Karpas-422 (cell line): Measurements from ENCODE around the gene COL25A1. TPM values are rescaled to one million over a fixed set of nuclear protein-coding genes. Genes with fewer than 3 reads are reported as not detected.

Experiments used
- DNase-seq: peaks from one replicate; pipeline ENCODE4 v3.0.0-alpha.2; 2015
- H2AFZ ChIP-seq: fragments of 200-600 bp; sonication (generic); 2 replicates; pipeline ENCODE4 v1.6.1; 2014; ENCODE audit warnings: antibody characterized with exemption, low read length, mixed read lengths
- H3K27ac ChIP-seq: fragments of 200-600 bp; sonication (generic); 2 replicates; pipeline ENCODE4 v1.5.1; 2014; ENCODE audit warnings: mild to moderate bottlenecking, low read length, moderate library complexity
- H3K27me3 ChIP-seq: fragments of 200-600 bp; sonication (generic); 2 replicates; pipeline ENCODE4 v1.6.1; 2014; ENCODE audit warnings: low read length, mixed read lengths
- H3K36me3 ChIP-seq: fragments of 200-600 bp; sonication (generic); 2 replicates; pipeline ENCODE4 v1.6.1; 2014; ENCODE audit warnings: low read length, mixed read lengths; ENCODE audit not compliant: insufficient read depth
- H3K4me1 ChIP-seq: fragments of 200-600 bp; sonication (generic); 2 replicates; pipeline ENCODE4 v1.6.1; 2014; ENCODE audit warnings: mild to moderate bottlenecking, low read length, mixed read lengths
- H3K4me2 ChIP-seq: fragments of 200-600 bp; sonication (generic); 2 replicates; pipeline ENCODE4 v1.6.1; 2014; ENCODE audit warnings: low read length, low read depth, mild to moderate bottlenecking; ENCODE audit not compliant: poor library complexity, severe bottlenecking
- H3K4me3 ChIP-seq: fragments of 200-600 bp; sonication (generic); 2 replicates; pipeline ENCODE4 v1.5.1; 2014; ENCODE audit warnings: mild to moderate bottlenecking, antibody characterized with exemption, low read length, mixed read lengths
- H3K79me2 ChIP-seq: fragments of 200-600 bp; sonication (generic); 2 replicates; pipeline ENCODE4 v1.6.1; 2014; ENCODE audit warnings: mild to moderate bottlenecking, low read length, mixed read lengths
- H3K9ac ChIP-seq: fragments of 200-600 bp; sonication (generic); 2 replicates; pipeline ENCODE4 v1.6.0; 2014; ENCODE audit warnings: low read length
- H3K9me2 ChIP-seq: fragments of 200-600 bp; sonication (generic), shearing (Covaris generic); replicated peaks from 2 replicates; pipeline ENCODE4 v1.6.0; 2014; ENCODE audit warnings: mild to moderate bottlenecking, low read length, moderate library complexity; ENCODE audit not compliant: insufficient read depth
- H3K9me3 ChIP-seq: fragments of 300-700, 200-600 bp; sonication (generic); 2 replicates; pipeline ENCODE4 v1.6.1; 2014; ENCODE audit warnings: low read length, mixed read lengths
- H4K20me1 ChIP-seq: fragments of 200-600 bp; sonication (generic); 2 replicates; pipeline ENCODE4 v1.6.1; 2014; ENCODE audit warnings: mild to moderate bottlenecking, antibody characterized with exemption, low read length, low read depth; ENCODE audit not compliant: insufficient read depth
- total RNA-seq: library from RNA; depleted of rRNA; stranded (reverse); fragments of >200 nt; shearing (Covaris generic); gene quantifications from 2 replicates; pipeline ENCODE4 v1.2.3, GENCODE V29; 2014; ENCODE audit warnings: low replicate concordance

Gene COL25A1
- total RNA-seq, 1 experiment from 2014 or later = not detected

DNA sequence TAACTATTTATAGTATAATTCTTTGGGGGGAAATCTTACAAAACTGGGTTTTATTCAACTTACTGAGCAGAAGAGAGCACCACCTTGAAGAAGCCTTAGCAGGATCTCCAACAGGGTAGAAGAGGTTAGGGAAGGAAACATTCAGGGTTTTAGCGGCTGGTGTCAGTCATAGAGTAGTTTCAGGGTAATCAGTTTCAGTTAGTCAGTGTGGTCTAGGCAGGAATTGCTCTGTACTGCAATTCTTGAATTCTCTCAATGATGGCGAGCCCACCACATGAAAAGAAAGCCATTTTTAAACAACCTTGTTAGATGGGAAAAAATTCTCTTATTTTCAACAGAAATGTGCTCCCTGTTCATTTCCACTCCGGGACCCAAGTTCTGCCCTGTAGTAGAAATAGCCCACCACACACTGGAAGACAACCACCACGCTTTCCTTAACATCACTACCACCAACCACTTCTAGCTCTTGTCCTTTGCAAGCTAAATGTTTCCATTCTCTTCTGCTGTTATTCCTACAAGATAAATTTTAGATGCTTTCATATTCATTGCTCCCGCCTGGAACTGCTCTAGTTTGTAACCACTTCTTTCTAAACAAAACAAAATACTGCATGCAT, 25.9 kb downstream of the COL25A1 start:
- Histone ChIP-seq H3K4me2 (no peak overlapping the region), H3K27me3 (no peaks in the 10 kb centered on the region), H3K9ac (no peak overlapping the region), H3K9me2 (no peaks in the 10 kb centered on the region), H3K4me3 (no peak overlapping the region), H3K4me1 (peaks cover 8% of the 10 kb centered on the region), H3K79me2 (no peaks in the 10 kb centered on the region), H3K27ac (no peak overlapping the region), H3K9me3 (no peaks in the 10 kb centered on the region), H3K36me3 (no peaks in the 10 kb centered on the region), H4K20me1 (no peaks in the 10 kb centered on the region), H2AFZ (no peak overlapping the region)
- no peak for DNase-seq

DNA sequence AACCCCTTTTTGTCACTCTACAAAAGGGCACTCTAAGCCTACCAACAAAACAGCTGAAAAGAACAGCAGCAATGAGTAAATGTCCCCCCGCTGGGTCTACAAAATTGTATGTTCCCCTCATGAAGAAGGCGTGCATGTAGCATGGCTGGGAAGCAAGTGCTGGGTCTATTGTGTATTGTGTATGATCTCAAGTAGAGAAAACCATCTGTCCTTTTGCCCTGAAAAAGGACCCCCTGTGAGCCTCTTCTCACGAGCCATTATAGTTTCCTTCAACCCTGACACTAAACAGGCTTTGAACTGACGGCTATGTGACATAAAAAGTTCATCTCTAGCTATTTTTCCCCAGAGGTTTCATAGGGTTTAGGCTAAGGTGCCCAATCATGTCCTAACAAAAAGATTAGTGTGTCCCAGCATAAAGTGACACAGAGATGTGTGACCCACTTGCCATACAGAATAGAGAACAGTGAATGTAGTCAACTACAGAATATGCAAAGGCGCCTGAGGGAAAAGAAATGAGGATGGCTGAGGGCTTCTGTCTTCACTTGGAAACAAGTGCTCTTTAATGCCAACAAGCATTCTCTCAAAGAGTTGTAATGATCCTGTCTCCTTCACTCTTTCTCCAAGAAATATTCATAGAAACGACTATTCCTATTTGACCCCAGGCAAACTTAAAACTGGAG, 27.3 kb downstream of the COL25A1 start:
- no peaks in the 10 kb centered on the region for H3K79me2 ChIP-seq
- H3K9me3 ChIP-seq = no peaks in the 10 kb centered on the region
- H3K36me3 ChIP-seq = no peaks in the 10 kb centered on the region
- H3K27me3 ChIP-seq = no peaks in the 10 kb centered on the region
- H4K20me1 ChIP-seq = no peaks in the 10 kb centered on the region
- H3K4me1 ChIP-seq = peaks cover 8% of the 10 kb centered on the region
- no peak overlapping the region for H3K4me3 ChIP-seq
- no peaks in the 10 kb centered on the region for H3K9me2 ChIP-seq
- no peak overlapping the region for H3K9ac ChIP-seq
- no peak overlapping the region for H3K4me2 ChIP-seq
- H2AFZ ChIP-seq = no peak overlapping the region
- no peak for DNase-seq
- no peak overlapping the region for H3K27ac ChIP-seq

DNA sequence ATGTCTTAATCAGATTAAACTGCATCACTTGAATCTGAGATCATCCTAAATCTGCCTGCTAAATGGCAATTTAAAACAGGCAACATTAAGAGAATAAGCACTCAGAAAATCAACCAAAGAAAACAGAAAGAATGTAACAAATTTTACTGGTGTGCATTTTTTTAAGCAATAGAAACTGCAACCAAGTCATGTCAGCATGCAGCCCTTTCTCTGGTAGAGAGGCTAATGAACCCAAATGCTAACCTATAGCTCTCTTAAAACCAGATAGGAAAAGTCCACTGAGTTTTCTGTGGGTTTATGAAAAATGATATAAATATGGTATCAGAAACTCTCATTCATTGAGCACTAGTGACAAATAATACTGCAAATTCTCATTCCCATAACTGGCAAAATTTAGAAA, 35.6 kb downstream of the COL25A1 start:
- Histone ChIP-seq H2AFZ (no peak overlapping the region), H3K27ac (no peak overlapping the region), H3K4me2 (no peak overlapping the region), H3K4me1 (no peaks in the 10 kb centered on the region), H4K20me1 (no peaks in the 10 kb centered on the region), H3K9ac (no peak overlapping the region), H3K9me2 (no peaks in the 10 kb centered on the region), H3K79me2 (no peaks in the 10 kb centered on the region), H3K36me3 (no peaks in the 10 kb centered on the region), H3K4me3 (no peak overlapping the region), H3K27me3 (no peaks in the 10 kb centered on the region), H3K9me3 (no peaks in the 10 kb centered on the region)
- DNase-seq = no peak

DNA sequence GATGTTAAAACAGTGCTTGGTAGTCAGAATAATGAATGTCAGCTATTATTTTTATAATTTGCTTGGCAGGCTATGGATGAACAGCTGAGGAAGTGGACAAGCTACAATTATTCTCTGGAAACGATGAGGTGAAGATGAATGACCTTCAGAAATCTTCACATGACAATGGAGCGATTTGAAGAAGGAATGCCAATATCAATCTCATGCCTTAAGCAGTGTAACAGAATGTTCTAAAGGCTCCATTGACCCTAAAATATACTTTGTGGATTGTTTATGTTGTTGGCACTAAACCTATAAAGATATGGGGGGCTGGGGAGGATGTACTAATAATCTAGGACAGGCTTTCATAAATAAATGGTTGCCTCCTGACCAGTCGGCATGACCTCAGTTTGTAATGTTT, 36.2 kb downstream of the COL25A1 start:
- H3K79me2 ChIP-seq = no peaks in the 10 kb centered on the region
- H3K4me3 ChIP-seq = no peak overlapping the region
- no peak overlapping the region for H3K27ac ChIP-seq
- no peaks in the 10 kb centered on the region for H3K9me3 ChIP-seq
- no peaks in the 10 kb centered on the region for H3K27me3 ChIP-seq
- H3K9me2 ChIP-seq = no peaks in the 10 kb centered on the region
- H3K36me3 ChIP-seq = no peaks in the 10 kb centered on the region
- DNase-seq = no peak
- H3K4me1 ChIP-seq = no peaks in the 10 kb centered on the region
- no peak overlapping the region for H3K4me2 ChIP-seq
- no peak overlapping the region for H2AFZ ChIP-seq
- no peaks in the 10 kb centered on the region for H4K20me1 ChIP-seq
- no peak overlapping the region for H3K9ac ChIP-seq

GRCh38 chr4:109263721-109264120, 38.7 kb downstream of the COL25A1 start:
- Histone ChIP-seq H3K9ac (no peak overlapping the region), H3K27me3 (no peaks in the 10 kb centered on the region), H3K9me3 (no peaks in the 10 kb centered on the region), H3K9me2 (no peaks in the 10 kb centered on the region), H4K20me1 (no peaks in the 10 kb centered on the region), H3K4me3 (no peak overlapping the region), H3K4me1 (no peaks in the 10 kb centered on the region), H2AFZ (no peak overlapping the region), H3K27ac (no peak overlapping the region), H3K36me3 (no peaks in the 10 kb centered on the region), H3K4me2 (no peak overlapping the region), H3K79me2 (no peaks in the 10 kb centered on the region)
- no peak for DNase-seq

GRCh38 chr4:109256818-109257217, 45.6 kb downstream of the COL25A1 start:
- Histone ChIP-seq H3K9me2 (no peaks in the 10 kb centered on the region), H3K4me2 (no peak overlapping the region), H2AFZ (no peak overlapping the region), H4K20me1 (no peaks in the 10 kb centered on the region), H3K79me2 (no peaks in the 10 kb centered on the region), H3K9ac (no peak overlapping the region), H3K9me3 (no peaks in the 10 kb centered on the region), H3K4me1 (no peaks in the 10 kb centered on the region), H3K36me3 (no peaks in the 10 kb centered on the region), H3K27ac (no peak overlapping the region), H3K27me3 (no peaks in the 10 kb centered on the region), H3K4me3 (no peak overlapping the region)
- DNase-seq = no peak

DNA sequence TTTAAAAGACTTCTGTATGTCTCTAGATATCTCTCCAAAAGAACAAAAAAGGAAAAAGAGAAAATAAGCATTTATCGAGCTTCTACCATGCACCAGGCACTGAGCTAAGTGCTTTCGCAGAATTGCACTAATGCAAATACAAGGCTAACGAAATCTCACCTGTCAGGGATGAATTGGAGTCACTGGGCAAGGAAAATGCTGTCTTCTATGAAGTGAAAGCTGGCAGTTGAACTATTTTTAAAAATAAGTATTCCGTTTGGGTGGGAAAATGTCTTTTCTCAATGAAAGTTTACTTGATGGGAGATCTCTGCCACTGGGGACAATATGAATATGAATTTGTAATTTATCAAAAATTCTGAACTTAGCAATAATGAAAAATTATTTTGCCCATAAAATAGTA, 47.6 kb downstream of the COL25A1 start:
- no peaks in the 10 kb centered on the region for H3K36me3 ChIP-seq
- no peak overlapping the region for H2AFZ ChIP-seq
- H3K27me3 ChIP-seq = no peaks in the 10 kb centered on the region
- H3K9me3 ChIP-seq = no peaks in the 10 kb centered on the region
- DNase-seq = no peak
- H3K4me3 ChIP-seq = no peak overlapping the region
- H3K4me2 ChIP-seq = no peak overlapping the region
- H3K9me2 ChIP-seq = no peaks in the 10 kb centered on the region
- no peaks in the 10 kb centered on the region for H4K20me1 ChIP-seq
- H3K9ac ChIP-seq = no peak overlapping the region
- H3K4me1 ChIP-seq = no peaks in the 10 kb centered on the region
- no peaks in the 10 kb centered on the region for H3K79me2 ChIP-seq
- H3K27ac ChIP-seq = no peak overlapping the region

GRCh38 chr4:109251396-109251795, 51.1 kb downstream of the COL25A1 start:
- Histone ChIP-seq H3K27me3 (no peaks in the 10 kb centered on the region), H4K20me1 (no peaks in the 10 kb centered on the region), H3K9me2 (no peaks in the 10 kb centered on the region), H3K4me2 (no peak overlapping the region), H2AFZ (no peak overlapping the region), H3K27ac (no peak overlapping the region), H3K4me3 (no peak overlapping the region), H3K9ac (no peak overlapping the region), H3K9me3 (no peaks in the 10 kb centered on the region), H3K79me2 (no peaks in the 10 kb centered on the region), H3K4me1 (no peaks in the 10 kb centered on the region), H3K36me3 (no peaks in the 10 kb centered on the region)
- DNase-seq = no peak
